Measurements from ENCODE around the gene SESTD1.

- TF ChIP-seq SMC3 (IDR thresholded peaks at IDR 0.05; ENCODE audit: low read depth, low read length) (no peak), POLR2A (IDR thresholded peaks at IDR 0.05; ENCODE audit: low read depth, low read length) (no peak), CTCF (conservative IDR thresholded peaks at IDR 0.05; ENCODE audit: low read depth, low read length) (no peak), RFX5 (IDR thresholded peaks at IDR 0.05; ENCODE audit: low read depth, low read length) (no peak), MAZ (IDR thresholded peaks at IDR 0.05; ENCODE audit: borderline replicate concordance, low read depth, low read length) (no peak), RAD21 (IDR thresholded peaks at IDR 0.05; ENCODE audit: low read length) (no peak), FOS (IDR thresholded peaks at IDR 0.05; ENCODE audit: low read depth, low read length) (no peak), ELK1 (IDR thresholded peaks at IDR 0.05; ENCODE audit: borderline replicate concordance, low read depth, low read length) (no peak), MXI1 (IDR thresholded peaks at IDR 0.05; ENCODE audit: borderline replicate concordance, low read depth, low read length) (no peak)
Observed at GRCh38 chr2:179222076-179222475, 42.6 kb downstream of the SESTD1 start.
